Mesenteric fat pad (tissue), 1 donor: ENCODE data around the gene MYLK2. TPM values are rescaled to one million over a fixed set of nuclear protein-coding genes. Genes with fewer than 3 reads are reported as not detected.

Experiments
- DNase-seq: peaks from one replicate; pipeline ENCODE4 v3.0.0-alpha.2; 2020; ENCODE audit warnings: low spot score
- total RNA-seq: library from RNA; stranded (reverse); fragmentation: NEBNext Ultra II Directional; extraction: Animal tissue kit (Norgen Biotek cat#: 25700); gene quantifications from one replicate; pipeline ENCODE4 v1.2.1, GENCODE V29; 2021
- donor health status: DM: yes; HTN: yes; CAD: no.

Gene MYLK2
- total RNA-seq, 1 donor from 2014 or later: not detected

DNA sequence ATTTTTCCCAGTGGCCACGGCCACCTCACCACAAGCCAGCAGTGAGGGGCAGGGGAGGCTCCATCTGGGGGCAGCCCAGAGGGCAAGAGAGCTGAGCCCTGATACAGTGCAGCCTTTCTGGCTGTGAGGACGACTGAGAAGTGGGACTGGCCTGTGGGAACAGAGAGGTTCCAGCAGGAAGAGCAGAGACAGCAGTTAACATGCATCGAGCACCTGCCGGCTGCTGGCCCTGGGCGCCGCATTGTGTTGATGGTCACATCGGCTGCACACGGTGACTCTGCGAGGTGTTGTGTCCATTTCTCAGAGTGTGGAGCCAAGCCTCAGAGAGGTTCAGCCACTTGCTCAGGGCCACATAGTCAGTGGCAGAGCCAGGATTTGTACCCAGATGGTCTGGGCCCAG lies 16.4 kb downstream of the MYLK2 start:
- no peak for DNase-seq

DNA sequence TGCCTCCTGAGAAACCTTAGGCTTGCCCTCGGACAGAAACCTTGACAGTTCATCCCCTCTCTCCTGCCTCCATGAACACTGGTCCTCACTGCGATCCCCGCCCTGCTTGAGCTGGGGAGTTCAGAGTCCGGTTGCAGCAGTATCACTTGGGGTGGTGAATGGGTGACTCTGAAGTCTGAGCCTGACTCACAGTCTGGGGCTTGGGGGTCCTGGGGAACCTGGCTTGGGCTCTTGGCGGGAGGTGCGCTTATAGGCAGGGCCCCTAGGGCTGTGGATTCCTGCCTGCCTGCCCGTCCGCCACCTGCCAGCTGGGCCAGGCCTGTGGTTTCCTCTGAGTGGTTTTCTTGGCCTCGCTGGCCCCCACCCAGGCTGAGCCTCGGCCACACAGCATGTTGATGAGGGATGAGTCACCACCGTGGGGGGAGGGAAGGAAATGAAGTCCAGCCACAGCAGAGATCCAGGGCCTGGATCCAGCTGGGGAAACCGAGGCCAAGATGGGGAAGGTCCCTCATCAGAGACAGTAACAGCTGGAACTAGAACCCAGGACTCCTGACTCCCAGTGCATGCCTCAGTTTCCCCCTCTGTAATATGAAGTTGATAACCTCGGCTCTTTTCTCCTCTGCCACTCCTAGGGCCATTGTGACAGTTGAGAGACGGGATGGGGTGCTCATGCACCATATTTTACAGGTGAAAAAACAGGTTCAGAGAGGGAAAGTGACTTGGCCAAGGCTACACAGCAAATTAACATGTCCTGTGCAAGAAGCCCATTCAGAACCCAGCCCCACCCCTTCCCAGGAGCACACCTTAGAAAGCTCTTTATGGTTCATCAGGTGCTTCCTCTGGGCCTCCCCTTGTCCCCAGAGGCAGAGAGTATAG lies 17.1 kb downstream of the MYLK2 start:
- no peak for DNase-seq

GRCh38 chr20:31836853-31837608 lies 17.9 kb downstream of the MYLK2 start:
- DNase-seq: no peak

- DNase-seq: no peak
Measured at GRCh38 chr20:31837896-31838397, 18.8 kb downstream of the MYLK2 start.

- no peak for DNase-seq
Measured at GRCh38 chr20:31838646-31839292, 19.6 kb downstream of the MYLK2 start.

GRCh38 chr20:31839782-31840487 lies 20.8 kb downstream of the MYLK2 start:
- DNase-seq: no peak

GRCh38 chr20:31840906-31841816 lies 22.0 kb downstream of the MYLK2 start:
- DNase-seq: no peak

DNA sequence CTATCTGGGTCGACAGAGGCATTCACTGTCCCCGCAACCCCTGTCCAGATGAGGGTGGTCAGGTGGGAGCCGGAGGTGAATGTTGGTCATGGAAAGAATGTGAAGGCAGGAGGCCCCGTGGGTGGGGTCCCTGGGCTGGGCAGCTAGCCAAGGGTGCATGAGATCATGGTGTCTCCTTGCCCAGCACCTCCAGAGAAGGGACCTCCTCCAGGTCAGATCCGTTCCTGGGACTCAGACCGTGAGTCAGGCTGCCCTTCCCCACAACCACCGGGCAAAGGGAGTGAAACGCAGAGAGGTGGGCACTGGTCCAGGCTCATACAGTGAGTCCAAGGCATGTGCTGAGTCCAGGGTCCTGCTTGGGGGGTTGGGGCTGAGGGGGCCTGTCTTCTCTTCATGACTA lies 22.8 kb downstream of the MYLK2 start:
- no peak for DNase-seq

DNA sequence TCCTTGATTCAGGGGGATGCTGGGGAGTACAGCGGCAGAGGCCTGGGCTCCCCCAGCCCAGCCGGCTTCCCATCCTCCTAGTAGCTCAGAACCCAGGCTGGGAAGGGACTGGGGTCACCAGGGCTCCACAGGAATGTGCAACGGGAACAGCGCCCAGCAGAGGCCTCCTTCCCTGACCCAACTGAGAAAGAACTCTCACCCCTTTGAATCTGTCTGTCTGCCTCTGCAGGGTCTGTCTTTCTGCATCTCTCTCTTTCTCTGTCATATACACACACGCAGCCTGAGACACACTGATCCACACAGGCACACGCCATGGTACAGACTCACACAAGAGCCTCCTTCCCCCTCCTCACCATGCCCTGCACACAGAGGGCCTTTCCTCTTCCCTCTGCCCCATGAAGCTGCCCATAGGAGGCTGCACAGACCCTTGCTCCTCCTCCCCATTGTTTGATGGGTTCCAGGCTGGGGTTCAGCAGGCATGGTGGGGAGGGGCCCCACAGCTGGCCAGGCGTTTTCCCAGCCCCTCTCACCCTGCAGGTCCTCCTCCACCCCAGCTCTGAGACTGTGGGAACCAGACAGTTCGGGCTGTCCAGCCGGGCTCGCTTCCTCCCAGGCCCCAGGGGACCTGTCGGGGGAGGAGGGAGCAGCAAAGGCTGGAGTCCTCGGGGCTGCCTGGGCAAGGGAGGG lies 23.5 kb downstream of the MYLK2 start:
- DNase-seq: no peak

DNA sequence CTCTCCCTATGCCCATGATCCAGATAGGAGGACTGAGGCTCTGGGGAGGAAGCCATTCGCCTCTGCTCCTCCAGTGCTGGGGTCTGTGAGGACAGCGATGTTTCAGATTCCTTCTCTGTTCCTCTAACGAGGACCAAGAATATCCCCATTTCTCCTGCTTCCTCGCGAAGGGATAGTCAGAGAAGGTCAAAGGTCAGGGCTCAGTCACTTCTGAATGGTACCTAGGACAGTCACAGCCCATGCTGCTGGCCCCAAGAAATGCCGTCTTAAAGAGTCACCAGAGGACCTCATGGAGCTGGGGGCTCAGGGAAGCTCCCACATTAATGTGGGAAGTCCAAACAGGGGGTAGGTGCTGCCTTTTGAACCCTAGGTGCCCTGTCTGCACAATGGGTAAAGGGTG lies 24.1 kb downstream of the MYLK2 start:
- no peak for DNase-seq

DNA sequence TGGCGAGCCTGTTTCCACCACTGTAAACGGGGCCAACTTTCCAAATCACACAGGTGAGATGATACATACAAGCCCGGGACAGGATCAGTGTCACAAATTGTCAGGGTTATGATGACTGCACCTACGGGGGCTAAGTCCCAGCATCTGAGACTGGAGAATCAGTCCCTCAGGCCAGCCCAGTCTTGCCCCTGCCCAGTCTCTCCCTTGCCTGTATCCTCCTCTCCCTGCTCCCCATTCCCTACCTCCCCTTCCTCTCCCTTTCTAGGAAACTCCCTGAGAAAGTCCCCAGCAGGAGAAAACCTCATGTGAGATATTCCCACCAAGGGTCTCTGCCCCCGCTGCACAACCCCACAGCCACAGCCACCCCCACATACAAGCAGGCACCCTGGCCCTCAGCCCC lies 24.7 kb downstream of the MYLK2 start:
- DNase-seq: no peak

GRCh38 chr20:31844737-31845299 lies 25.7 kb downstream of the MYLK2 start:
- DNase-seq: no peak

DNA sequence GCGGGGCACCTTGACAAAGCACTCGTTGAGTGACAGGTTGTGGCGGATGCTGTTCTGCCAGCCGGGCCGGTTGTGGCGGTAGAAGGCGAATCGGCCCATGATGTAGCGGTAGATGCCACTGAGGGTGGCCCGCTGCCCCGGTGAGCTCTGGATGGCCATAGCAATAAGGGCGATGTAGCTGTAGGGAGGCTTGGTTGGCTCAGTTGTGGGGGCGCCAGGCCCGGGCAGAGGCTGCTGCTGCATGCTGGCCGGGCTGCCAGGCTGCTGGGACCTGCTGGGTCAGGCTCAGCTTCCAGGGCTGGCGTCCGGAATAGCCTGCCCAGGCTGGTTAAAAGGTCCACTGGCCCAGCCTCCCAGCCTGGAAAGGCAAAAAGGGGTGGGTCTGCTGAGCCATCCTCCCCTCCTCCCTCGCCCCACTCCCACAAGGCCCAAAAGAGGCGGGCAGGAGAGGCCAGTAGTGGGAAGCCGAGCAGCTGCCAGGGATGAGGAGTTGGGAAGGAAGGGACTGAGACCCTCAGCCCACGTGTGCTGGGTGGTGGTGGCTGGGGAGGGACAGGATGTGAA lies 26.2 kb downstream of the MYLK2 start, which contains the start of gene FOXS1:
TSS of gene FOXS1 (minus strand) at position 305 of the 564 bp plus-strand sequence. CDS start at position 243, 62 bp downstream.
- no peak for DNase-seq

- DNase-seq: no peak
Measured at GRCh38 chr20:31846793-31847138, 27.6 kb downstream of the MYLK2 start.

- DNase-seq: no peak
Measured at GRCh38 chr20:31848088-31848999, 29.2 kb downstream of the MYLK2 start.

DNA sequence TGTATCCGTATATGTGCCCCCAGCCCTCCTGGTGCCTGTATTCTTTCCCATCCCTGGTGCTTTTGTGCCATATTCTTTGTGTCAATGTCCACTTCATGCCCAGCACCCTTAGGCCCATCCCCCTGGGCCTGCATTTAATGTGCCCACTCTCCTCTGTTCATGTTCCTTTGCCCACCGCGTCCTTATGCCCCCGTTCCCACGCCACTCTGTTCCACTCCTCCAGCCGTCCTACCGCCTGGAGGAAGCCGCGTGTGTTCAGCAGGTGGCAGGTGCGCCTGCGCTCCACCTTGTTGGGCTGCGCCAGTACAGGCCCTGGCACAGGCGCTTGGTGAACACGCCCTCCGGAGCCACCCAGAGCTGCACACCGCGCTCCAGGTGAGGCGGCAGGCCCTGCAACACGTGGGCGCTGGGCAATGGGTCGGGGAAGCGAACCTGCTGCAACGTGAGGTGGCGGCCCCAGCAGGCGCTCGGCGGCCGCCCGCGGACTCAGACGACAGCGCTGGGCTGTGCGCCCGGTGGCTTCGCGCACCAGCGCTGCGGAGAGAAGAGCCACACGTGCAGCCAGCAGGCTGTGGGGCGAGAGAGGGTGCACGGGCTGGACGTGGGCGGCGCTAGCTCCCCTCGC lies 30.3 kb downstream of the MYLK2 start:
- no peak for DNase-seq
